GM21528 (cell line): Measurements from ENCODE around the gene ISL2.
"Not testable (repeated sequence)": the region's sequence is repeated elsewhere in the genome, so short reads cannot be mapped to it uniquely, and the experiment has no call there.

Source experiments
- ATAC-seq: cut with Tn5 transposase; IDR thresholded peaks from one replicate; pipeline ENCODE4 v1.9.1; 2021; ENCODE audit warnings: mild to moderate bottlenecking, moderate library complexity; ENCODE audit not compliant: unreplicated experiment, low FRiP score

Gene ISL2

DNA sequence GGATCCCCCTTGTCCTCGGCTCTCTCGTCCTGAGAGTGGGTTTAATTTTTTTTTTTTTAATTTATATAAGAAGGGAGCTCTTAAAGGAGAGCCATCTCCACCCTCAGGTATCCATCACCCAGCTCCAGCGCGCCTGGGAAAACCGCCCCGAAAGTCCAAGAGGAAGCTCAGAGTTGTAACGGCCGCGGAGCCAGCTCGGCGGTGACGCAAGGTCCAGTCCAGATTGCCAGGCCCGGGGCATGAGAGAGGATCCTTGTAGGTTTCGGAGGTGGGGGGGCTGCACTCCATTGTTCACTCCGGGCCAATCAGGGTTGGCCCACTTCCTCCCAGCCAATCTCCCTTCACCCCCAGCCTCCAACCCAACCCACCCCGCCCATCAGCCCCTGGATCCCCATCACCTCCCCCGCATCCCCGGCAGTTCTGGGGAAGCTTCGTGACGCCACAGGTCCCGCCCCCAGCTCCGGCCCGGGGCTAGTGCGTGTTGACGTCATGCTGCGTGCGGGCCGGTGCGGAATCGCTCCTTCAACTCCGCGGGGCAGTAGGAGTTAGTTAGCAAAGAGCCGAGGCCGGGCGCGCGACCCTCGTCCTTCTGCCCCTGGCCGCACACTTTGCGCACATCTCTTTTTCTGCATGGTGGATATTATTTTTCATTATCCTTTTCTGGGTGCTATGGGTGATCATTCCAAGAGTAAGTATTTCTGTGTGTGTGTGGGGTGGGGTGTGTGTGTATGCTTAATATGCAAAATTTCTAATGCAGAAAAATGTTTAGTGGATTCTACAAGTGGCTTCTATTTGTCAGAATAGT is at the start of gene ISL2:
ISL2 (plus strand) TSS at position 520 of the 805 bp plus-strand sequence; CDS start at position 631, 111 bp downstream.
- ATAC-seq, result peak; percentile 51

DNA sequence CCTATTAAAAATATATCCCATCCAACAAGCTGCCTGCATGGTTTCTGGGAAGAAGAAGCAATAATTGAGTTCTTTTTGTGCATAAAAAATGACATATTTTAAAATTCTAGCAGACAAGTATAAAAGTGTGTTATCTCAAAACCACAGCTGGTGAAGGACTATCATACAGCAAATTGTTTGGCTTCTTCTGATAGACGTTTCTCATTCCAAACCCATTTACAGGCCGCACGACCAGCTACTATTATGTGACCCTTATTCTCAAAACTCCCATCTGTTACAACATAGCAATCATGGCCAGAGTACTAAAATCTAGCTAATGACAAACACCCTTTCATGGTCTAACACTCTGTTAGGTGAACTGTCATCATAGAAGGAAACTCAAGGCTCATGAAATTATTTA is 47.0 kb upstream of the ISL2 start:
- no peak for ATAC-seq

DNA sequence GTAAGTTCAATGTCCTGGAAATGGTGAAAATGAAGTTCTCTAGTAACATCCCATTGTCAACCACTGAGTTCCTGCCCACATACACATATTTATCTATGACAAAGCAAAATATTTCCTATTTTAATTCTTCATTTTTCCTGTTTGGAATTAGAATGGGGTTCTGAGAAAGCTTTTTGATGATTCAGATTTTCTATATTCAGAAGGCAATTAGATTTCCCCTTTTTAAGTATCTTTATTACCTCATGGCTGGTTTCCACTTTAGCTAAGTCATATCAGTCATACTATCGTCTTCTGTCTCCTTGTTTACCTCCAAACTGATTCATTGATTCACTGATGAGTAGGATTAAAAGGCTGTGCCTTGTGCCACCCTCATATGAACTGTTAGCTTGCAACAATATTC is 43.2 kb upstream of the ISL2 start:
- ATAC-seq, result no peak

DNA sequence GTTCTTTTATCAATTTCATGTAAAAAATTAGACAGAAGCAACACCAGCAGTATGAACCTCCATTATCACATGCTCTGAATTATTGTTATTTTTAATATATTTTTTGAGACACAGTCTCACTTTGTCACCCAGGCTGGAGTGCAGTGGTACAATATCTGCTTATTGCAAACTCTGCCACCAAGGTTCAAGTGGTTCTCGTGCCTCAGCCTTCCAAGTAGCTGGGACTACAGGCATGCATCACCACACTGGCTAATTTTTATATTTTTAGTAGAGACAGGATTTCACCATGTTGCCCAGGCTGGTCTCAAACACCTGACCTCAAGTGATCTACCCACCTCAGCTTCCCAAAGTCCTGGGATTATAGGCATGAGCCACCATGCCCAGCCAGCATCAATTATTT is 42.1 kb upstream of the ISL2 start:
- not testable (repeated sequence) for ATAC-seq

DNA sequence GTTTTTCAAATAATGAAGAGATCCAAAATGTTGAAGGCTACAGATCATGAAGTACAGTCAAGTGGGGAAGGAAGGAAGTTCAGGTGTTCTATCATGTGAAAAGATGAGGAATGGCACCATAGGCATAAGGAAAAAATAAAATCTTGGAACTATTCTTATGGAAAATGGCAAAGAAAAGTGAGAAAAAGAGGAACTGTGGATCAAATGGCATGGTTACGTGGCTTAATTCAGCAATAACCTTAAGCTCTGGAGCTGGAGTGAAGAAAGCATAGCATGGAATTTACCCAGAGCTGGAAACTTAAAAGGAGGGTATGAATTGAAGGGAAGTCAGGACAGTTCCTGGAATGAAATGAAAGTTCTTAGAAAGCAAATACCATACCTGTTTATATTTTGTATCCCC is 39.7 kb upstream of the ISL2 start:
- no peak for ATAC-seq

DNA sequence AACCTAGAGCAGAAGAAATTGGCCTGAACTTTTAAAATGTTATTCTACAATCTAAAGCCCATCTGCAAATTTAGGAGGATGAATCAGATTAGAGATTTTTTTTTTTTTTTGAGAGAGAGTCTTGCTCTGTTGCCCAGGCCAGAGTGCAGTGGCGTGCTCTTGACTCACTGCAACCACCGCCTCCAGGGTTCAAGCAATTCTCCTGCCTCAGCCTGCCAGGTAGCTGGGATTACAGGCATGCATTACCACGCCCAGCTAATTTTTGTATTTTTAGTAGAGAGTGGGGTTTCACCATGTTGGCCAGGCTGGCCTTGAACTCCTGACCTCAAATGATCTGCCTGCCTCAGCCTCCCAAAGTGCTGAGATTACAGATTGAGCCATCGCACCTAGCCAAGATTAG is 38.6 kb upstream of the ISL2 start:
- not testable (repeated sequence) for ATAC-seq

DNA sequence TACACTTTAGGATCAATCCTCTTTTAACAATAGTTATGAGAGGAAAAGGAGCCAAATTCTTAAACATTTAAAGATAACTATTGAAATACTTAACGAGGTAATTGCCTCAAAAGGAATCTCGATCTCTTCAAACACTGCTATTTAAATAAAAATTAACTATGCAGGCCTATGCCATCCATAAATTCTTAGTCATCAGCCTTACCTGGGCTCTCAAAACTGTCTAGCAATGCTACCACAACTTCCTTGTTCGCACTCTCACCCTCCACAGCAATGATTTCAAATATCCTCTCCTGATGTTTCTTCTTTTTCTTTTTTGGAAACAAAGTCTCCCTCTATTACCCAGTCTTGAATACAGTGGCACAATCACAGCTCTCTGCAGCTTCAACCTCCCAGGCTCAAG is 37.6 kb upstream of the ISL2 start:
- ATAC-seq, result no peak

DNA sequence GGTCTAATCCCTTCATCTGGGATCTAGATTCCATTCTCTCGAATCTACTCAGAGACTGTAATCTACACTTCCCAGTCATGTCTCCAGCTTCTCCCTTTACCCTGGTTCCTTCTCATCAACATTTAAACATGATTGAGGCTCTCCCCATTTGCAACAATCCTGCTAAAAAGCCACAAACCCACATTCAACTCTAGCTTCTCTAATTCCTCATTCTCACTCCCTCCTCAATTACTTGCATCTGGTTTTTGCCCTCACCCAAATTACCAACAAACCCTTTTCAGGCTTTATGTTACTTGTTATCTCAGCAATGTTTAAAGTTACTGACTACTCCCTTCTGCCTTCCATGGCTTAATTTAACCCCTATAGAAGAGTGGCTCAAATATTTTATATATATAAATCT is 36.8 kb upstream of the ISL2 start:
- ATAC-seq, result no peak

DNA sequence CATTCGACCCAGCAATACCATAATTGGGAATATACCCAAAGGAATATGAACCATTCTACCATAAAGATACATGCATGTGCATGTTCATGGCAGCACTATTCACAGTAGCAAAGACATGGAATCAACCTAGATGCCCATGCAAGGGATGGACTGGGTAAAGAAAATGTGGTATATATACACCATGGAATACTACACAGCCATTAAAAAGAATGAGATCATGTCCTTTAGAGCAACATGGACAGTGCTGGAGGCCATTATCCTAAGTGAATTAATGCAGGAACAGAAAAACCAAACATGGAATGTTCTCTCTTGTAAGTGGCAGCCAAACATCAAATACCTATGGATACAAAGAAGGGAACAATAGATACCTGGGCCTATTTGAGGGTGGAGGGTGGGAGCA is 32.7 kb upstream of the ISL2 start:
- ATAC-seq, result no peak

DNA sequence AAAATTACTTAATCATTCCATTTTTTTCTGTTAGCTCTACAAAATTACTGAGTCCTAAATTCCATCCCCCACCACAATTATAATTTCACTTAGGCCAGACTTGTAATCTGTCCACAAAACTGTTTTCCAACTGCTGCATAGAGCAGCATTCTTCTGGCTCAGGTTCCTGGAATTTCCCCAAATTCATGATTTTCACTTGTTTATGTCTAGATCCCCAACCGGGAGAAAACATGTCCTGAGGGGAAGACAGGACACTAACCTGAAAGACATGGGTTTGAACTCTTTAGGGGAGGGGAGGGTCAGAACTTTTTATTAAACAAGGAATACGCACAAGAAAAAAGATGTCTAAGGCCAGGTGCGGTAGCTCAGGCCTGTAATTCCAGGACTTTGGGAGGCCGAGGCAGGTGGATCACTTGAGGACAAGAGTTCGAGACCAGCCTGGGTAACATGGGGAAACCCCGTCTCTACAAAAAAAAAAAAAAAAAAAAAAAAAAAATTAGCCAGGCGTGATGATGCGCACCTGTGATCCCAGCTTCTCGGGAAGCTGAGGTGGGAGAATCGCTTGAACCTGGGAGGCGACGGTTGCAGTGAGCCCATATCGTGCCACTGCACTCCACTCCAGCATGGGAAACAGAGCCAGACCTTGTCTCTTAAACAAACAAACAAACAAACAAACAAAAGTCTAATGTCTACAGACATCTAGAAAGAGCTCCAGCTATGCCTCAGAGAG is 26.8 kb upstream of the ISL2 start:
- ATAC-seq, result no peak

DNA sequence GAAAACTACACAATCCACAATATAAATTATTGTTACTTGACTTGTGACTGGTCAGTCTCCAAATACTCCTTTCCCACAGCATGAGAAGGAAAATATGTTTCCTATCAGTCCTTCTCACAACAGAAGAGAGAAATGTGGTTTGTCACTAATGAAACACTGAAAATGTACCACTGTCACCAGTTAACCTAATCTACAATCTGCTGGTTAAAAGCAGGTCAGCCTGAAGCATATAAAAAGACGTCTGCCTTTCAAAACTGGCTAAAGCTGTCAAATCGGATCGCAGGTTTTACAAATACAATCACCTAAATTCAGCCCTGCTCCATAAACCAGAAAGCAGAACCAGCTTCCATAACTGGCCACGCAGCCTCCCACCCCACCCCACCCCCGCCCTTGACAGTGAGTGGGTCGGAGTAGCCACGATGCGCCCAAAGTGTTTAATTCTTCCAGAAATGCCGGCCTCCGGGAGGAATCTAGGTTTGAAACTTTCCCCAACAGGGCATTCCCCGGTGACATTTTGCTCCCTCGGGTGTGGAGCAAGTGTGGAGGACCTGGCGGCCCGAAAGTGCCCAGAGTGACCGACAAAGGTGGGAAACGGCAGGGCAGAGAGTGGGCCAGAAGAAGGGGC is 26.0 kb upstream of the ISL2 start:
- peak; percentile 33 for ATAC-seq

DNA sequence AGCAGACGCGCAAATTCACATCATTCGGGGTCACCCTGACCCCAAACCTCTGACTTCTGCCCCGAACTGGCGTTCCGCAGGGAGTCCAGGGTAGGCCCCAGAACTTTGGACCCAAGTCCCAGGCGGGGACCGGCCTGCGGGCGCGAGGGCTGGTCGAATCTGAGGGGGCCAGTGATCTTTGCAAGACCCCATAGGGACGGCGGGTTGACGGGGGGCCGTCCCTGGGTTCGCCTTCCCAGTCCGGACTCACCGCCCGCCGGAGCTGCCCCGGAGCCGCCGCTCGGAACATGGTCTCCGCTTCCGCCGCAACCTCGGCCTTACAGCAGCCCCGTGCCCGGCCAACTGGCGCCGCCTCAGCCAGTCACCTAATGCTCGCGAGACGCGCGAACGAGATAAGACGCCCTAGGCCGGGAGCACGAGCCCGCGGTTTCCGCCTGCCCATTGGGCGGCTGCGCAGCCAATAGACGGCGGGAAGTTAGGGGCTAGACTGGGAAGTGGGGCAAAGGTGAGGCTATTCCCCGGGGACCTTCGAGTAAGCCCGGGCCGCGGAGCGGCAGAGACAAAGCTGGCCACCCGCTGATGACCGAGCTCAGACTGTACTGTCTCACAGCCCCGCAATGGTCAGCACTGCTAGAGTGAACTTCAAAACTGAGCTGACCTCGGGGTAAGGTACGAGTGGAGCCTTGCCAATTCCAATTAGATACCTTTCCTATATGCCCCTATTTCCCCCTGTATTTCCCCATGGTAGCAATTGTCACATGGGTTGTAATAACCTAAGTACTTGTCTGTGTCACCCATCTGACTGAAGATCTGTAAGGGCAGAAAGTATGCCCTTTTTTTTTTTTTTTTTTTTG is 25.2 kb upstream of the ISL2 start, which contains the start of gene ETFA:
ETFA (minus strand) TSS at position 370 of the 854 bp plus-strand sequence; CDS start at position 289, 81 bp downstream.
- ATAC-seq, result peak; percentile 99

DNA sequence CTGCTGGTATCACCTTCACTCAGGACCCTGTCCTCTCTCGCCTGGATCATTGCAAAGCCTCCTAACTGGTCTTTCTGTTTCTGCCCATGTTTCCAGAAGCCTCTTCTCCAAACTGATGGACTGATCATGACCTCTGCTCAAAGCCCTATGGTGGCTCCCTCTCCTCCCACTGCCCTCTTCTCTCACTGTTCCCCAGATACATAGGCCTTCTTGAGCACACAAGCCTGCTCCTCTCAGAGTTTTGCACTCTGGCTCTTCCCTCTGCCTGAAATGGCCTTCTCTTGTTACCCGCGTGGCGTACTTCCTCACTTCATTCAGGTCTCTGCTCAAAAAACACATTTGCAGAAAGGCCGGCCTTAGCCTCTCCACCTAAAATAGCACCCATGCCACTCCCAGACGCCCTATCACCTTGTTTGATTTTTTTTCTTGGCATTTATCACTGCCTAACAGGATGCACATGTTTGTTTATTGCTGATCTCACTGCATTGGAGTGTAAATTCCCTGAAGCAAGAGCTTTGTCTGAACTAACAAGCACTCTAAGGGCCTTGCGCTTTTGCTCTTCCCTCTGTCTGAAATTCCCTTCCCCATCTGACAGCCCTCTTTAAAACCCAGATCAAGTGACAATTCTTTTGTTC is 23.9 kb upstream of the ISL2 start:
- ATAC-seq, result no peak

DNA sequence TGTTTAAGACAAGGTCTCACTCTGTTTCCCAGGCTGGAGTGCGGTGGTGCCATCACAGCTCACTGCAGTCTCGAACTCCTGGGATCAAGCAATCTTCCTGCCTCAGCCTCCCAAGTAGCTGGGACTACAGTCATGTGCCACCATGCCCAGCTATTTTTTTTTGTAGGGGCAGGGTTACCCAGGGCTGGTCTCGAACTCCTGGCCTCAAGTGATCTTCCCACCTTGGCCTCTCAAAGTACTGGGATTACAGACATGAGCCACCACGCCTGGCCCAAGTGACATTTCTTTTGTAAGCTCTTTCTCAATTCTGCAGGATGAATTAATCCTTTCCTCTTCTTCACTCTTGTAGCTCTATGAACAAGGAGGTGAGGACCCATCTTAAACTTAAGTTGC is 23.4 kb upstream of the ISL2 start:
- not testable (repeated sequence) for ATAC-seq

DNA sequence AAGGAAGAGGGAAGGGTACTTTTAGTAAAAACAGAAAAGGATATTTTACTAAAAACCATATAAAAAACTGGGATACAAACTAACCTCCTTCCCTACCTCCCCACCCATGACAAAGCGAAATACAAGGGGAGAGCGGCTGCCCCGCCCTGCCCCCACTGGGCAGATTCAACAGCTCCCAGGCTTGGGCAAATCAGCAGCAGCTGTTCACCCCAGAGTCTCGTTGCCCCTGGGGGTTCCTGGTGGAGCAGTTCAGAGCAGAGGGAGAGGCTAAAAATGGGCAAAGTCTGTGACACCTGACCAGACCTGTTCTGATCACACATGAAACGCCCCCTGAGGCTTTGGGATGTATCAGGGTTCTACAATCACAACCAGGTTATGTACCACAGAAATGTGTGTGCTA is 22.8 kb upstream of the ISL2 start:
- no peak for ATAC-seq

DNA sequence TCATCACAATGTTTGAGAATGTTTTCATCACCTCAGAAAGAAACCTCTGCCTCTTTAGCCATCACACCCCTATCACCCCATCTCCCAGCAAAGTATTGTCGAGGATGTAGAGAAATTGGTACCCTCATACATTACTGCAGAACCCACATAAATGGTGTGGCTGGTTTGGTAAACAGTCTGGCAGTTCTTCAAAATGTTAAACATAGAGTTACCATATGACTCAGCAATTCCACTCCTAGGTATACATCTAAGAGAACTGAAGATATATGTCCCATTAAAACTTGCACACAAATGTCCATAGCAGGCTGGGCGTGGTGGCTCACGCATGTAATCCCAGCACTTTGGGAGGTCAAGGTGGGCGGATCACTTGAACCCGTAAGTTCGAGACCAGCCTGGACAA is 16.6 kb upstream of the ISL2 start:
- ATAC-seq, result no peak

DNA sequence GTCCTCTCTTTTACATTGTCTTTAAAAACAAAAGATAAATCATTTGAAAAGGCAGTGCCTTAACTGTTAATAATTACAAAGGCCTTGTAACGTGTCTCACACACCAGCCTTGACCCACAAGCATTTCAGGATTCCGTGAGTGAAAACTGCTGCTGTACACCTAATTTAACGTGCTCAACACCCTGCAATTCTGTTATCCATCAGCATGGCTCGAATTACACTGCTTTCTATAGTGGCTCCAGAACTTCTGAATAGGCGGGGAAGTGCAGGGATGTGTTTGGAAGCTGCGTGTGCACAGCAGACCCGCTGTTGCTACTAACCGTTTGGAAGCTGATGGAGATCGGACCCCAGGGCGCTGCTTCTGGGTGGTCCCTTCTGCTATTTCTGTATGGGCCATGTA is 15.4 kb upstream of the ISL2 start:
- no peak for ATAC-seq

DNA sequence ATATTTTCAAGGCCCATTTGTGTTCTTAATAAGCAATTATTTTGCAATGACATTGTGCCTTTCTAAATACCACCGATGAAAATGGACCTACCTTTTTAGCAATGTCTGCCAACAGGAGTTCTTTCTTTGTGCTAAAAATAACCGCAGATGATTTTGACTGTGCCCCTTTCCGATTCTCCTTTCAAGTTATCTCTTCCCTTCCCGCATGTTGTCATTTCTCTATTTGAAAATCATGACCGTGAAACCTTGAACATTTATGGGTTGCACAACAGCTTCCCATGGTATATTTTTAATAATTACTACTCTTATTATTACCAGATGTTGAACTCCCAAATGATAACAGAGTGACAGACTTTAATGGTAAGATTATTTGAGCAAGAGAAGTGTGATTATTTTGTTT is 15.0 kb upstream of the ISL2 start:
- no peak for ATAC-seq

DNA sequence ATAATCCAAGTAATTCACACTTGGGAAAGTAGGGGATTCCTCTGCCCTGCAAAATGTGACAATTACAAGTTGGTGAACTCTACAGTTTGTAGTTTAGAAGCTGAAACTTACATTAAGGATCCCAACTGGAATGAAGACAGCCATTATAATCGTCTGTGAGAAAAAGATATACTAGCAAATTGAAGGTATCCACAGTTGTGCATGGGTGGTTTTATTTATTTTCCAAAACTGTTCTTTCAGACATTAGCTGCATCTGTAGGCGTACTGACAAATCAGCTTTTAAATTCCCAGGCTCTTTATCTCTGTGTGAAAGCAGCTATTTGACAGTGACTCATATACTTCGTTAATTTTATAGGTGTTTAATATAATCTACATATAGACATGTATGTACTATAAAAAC is 12.5 kb upstream of the ISL2 start:
- ATAC-seq, result no peak

DNA sequence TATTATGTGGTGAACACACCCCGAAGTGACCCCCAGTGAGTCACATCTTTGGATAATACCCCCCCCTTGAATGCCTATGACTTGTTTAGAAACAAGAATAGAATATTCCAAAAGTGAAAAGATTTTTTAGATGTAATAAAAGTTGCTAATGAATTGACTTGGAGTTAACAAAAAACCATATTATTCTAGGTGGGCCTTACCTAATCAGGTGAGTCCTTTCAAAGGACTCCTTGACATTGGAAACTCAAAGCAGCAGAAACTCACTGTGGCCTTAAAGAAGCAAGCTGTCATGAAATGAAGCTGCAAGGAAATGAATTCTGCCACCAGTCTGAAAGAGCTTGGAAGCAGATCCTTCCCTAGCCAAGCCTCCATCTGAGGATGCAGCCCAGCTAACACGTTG is 10.9 kb upstream of the ISL2 start:
- no peak for ATAC-seq
